GM19240 (cell line): ENCODE measurements around the gene SKAP1.
"Not testable (repeated sequence)": the region's sequence is repeated elsewhere in the genome, so short reads cannot be mapped to it uniquely, and the experiment has no call there.

ENCODE experiments used
- DNase-seq: peaks from one replicate; pipeline ENCODE4 v3.0.0; 2011; ENCODE audit warnings: low spot score; ENCODE audit not compliant: insufficient read length

SKAP1 gene

GRCh38 chr17:48215583-48216139 lies 214.4 kb downstream of the SKAP1 start:
- no peak for DNase-seq

- no peak for DNase-seq
Observed at GRCh38 chr17:48213797-48214196, 216.2 kb downstream of the SKAP1 start.

- DNase-seq: no peak
Observed at GRCh38 chr17:48211787-48212186, 218.2 kb downstream of the SKAP1 start.

GRCh38 chr17:48211011-48211410 lies 219.0 kb downstream of the SKAP1 start:
- no peak for DNase-seq

GRCh38 chr17:48209973-48210372 lies 220.0 kb downstream of the SKAP1 start:
- DNase-seq: no peak

- no peak for DNase-seq
Observed at GRCh38 chr17:48207776-48208544, 222.1 kb downstream of the SKAP1 start.

- DNase-seq: not testable (repeated sequence)
Observed at GRCh38 chr17:48207036-48207435, 223.0 kb downstream of the SKAP1 start.

- DNase-seq: no peak
Observed at GRCh38 chr17:48202959-48203358, 227.1 kb downstream of the SKAP1 start.

GRCh38 chr17:48198950-48199541 lies 231.0 kb downstream of the SKAP1 start:
- no peak for DNase-seq

GRCh38 chr17:48195910-48196309 lies 234.1 kb downstream of the SKAP1 start:
- DNase-seq: no peak

GRCh38 chr17:48194097-48194550 lies 235.9 kb downstream of the SKAP1 start:
- no peak for DNase-seq

GRCh38 chr17:48192321-48192731 lies 237.7 kb downstream of the SKAP1 start:
- no peak for DNase-seq

- no peak for DNase-seq
Observed at GRCh38 chr17:48191362-48191761, 238.7 kb downstream of the SKAP1 start.

GRCh38 chr17:48190871-48191270 lies 239.1 kb downstream of the SKAP1 start:
- no peak for DNase-seq

GRCh38 chr17:48187872-48188608 lies 242.0 kb downstream of the SKAP1 start:
- no peak for DNase-seq

- DNase-seq: not testable (repeated sequence)
Observed at GRCh38 chr17:48186317-48186716, 243.7 kb downstream of the SKAP1 start.

- DNase-seq: no peak
Observed at GRCh38 chr17:48184721-48185120, 245.3 kb downstream of the SKAP1 start.

GRCh38 chr17:48181653-48182052 lies 248.4 kb downstream of the SKAP1 start:
- no peak for DNase-seq

GRCh38 chr17:48180842-48181629 lies 249.0 kb downstream of the SKAP1 start:
- DNase-seq: no peak

GRCh38 chr17:48179071-48179945 lies 250.7 kb downstream of the SKAP1 start:
- DNase-seq: no peak
